Astrocyte (in vitro differentiated cells and primary cell): ENCODE results near the gene CXCL11. TPM values are rescaled to one million over a fixed set of nuclear protein-coding genes. Genes with fewer than 3 reads are reported as not detected.
A peak's percentile ranks its signal among the peaks of the same experiment; 100 is the strongest.

ENCODE experiments used
- DNase-seq: peaks from one replicate; pipeline ENCODE4 v3.0.0-alpha.2; 2010; ENCODE audit warnings: low read depth
- FAIRE-seq: peaks from 2 replicates; lab custom pipeline; 2011; peaks lifted over from hg19 to GRCh38; lab: Jason Lieb, UNC
- H2AFZ ChIP-seq: 2 replicates; pipeline ENCODE4 v1.6.0; 2012; ENCODE audit warnings: low read depth, low read length, inconsistent platforms
- H3K27ac ChIP-seq: 2 replicates; pipeline ENCODE4 v1.5.1; 2011; ENCODE audit warnings: low read depth, low read length, inconsistent platforms
- H3K27me3 ChIP-seq: 2 replicates; pipeline ENCODE4 v1.6.0; 2011; ENCODE audit warnings: low read length, inconsistent platforms; ENCODE audit not compliant: insufficient read depth
- H3K36me3 ChIP-seq: 2 replicates; pipeline ENCODE4 v1.5.1; 2011; ENCODE audit warnings: low read length, inconsistent platforms; ENCODE audit not compliant: insufficient read depth
- H3K4me1 ChIP-seq: 2 replicates; pipeline ENCODE4 v1.5.1; 2011; ENCODE audit warnings: low read length, inconsistent platforms; ENCODE audit not compliant: insufficient read depth
- H3K4me2 ChIP-seq: 2 replicates; pipeline ENCODE4 v1.6.0; 2012; ENCODE audit warnings: low read length, inconsistent platforms
- H3K4me3 ChIP-seq: 2 replicates; pipeline ENCODE4 v1.5.1; 2011; ENCODE audit warnings: low read depth, mild to moderate bottlenecking, low read length, inconsistent platforms; ENCODE audit not compliant: insufficient read depth
- H3K79me2 ChIP-seq: 2 replicates; pipeline ENCODE4 v1.6.0; 2012; ENCODE audit warnings: mild to moderate bottlenecking, low read length, inconsistent platforms; ENCODE audit not compliant: insufficient read depth
- H3K9ac ChIP-seq: 2 replicates; pipeline ENCODE4 v1.6.0; 2012; ENCODE audit warnings: mild to moderate bottlenecking, low read length, inconsistent platforms
- H3K9me3 ChIP-seq: 2 replicates; pipeline ENCODE4 v1.5.1; 2012; ENCODE audit warnings: low read depth, mild to moderate bottlenecking, low read length, inconsistent platforms; ENCODE audit not compliant: insufficient read depth
- H4K20me1 ChIP-seq: 2 replicates; pipeline ENCODE4 v1.6.0; 2012; ENCODE audit warnings: low read length, inconsistent platforms; ENCODE audit not compliant: insufficient read depth
- H3K27ac Mint-ChIP-seq: one replicate; pipeline ENCODE4 v1.8.0; 2021; ENCODE audit warnings: mild to moderate bottlenecking, mixed read lengths; ENCODE audit not compliant: unreplicated experiment
- H3K27me3 Mint-ChIP-seq: one replicate; pipeline ENCODE4 v1.8.0; 2021; ENCODE audit warnings: low read depth, mixed read lengths; ENCODE audit not compliant: unreplicated experiment
- H3K36me3 Mint-ChIP-seq: one replicate; pipeline ENCODE4 v1.8.0; 2021; ENCODE audit warnings: low read depth, mixed read lengths; ENCODE audit not compliant: unreplicated experiment
- H3K4me1 Mint-ChIP-seq: one replicate; pipeline ENCODE4 v1.8.0; 2021; ENCODE audit warnings: low read depth, mixed read lengths; ENCODE audit not compliant: unreplicated experiment
- H3K4me3 Mint-ChIP-seq: one replicate; pipeline ENCODE4 v1.8.0; 2021; ENCODE audit warnings: mild to moderate bottlenecking, moderate library complexity, mixed read lengths; ENCODE audit not compliant: unreplicated experiment
- H3K9me3 Mint-ChIP-seq: one replicate; pipeline ENCODE4 v1.8.0; 2021; ENCODE audit warnings: mild to moderate bottlenecking, mixed read lengths; ENCODE audit not compliant: unreplicated experiment
- EZH2 ChIP-seq: IDR thresholded peaks from 2 replicates; pipeline ENCODE4 v1.6.1; 2012; ENCODE audit warnings: mild to moderate bottlenecking, low read length, inconsistent platforms; ENCODE audit not compliant: insufficient read depth
- total RNA-seq: library from RNA; stranded (reverse); gene quantifications from 2 replicates; pipeline ENCODE4 v1.2.1, GENCODE V29; 2021
- TF ChIP-seq, protein P1 (sequence below): IDR thresholded peaks from 2 replicates; pipeline ENCODE4 v1.5.1; 2011; ENCODE audit warnings: low read depth, mild to moderate bottlenecking, inconsistent platforms, low read length, moderate library complexity; ENCODE audit not compliant: insufficient read depth

Gene CXCL11
- total RNA-seq, 1 donor from 2014 or later, result 5.8 TPM

GRCh38 chr4:76072760-76073159 is 36.9 kb upstream of the CXCL11 start:
- no peak overlapping the region for H2AFZ ChIP-seq
- no peak overlapping the region for H3K4me2 ChIP-seq
- no peaks in the 10 kb centered on the region for H3K4me1 ChIP-seq
- H3K36me3 Mint-ChIP-seq, result no peaks in the 10 kb centered on the region
- H4K20me1 ChIP-seq, result no peaks in the 10 kb centered on the region
- H3K27ac ChIP-seq, result no peak overlapping the region
- H3K27me3 ChIP-seq, result no peaks in the 10 kb centered on the region
- no peak for DNase-seq
- no peaks in the 10 kb centered on the region for H3K36me3 ChIP-seq
- TF ChIP-seq, protein P1, sequence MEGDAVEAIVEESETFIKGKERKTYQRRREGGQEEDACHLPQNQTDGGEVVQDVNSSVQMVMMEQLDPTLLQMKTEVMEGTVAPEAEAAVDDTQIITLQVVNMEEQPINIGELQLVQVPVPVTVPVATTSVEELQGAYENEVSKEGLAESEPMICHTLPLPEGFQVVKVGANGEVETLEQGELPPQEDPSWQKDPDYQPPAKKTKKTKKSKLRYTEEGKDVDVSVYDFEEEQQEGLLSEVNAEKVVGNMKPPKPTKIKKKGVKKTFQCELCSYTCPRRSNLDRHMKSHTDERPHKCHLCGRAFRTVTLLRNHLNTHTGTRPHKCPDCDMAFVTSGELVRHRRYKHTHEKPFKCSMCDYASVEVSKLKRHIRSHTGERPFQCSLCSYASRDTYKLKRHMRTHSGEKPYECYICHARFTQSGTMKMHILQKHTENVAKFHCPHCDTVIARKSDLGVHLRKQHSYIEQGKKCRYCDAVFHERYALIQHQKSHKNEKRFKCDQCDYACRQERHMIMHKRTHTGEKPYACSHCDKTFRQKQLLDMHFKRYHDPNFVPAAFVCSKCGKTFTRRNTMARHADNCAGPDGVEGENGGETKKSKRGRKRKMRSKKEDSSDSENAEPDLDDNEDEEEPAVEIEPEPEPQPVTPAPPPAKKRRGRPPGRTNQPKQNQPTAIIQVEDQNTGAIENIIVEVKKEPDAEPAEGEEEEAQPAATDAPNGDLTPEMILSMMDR, result no peak
- TF ChIP-seq EZH2, result no peak
- no peaks in the 10 kb centered on the region for H3K9me3 ChIP-seq
- H3K9me3 Mint-ChIP-seq, result no peaks in the 10 kb centered on the region
- no peak overlapping the region for H3K4me3 Mint-ChIP-seq
- no peaks in the 10 kb centered on the region for H3K4me1 Mint-ChIP-seq
- no peak overlapping the region for H3K9ac ChIP-seq
- no peak overlapping the region for H3K4me3 ChIP-seq
- no peaks in the 10 kb centered on the region for H3K27me3 Mint-ChIP-seq
- H3K27ac Mint-ChIP-seq, result no peak overlapping the region
- no peak for FAIRE-seq
- no peaks in the 10 kb centered on the region for H3K79me2 ChIP-seq

DNA sequence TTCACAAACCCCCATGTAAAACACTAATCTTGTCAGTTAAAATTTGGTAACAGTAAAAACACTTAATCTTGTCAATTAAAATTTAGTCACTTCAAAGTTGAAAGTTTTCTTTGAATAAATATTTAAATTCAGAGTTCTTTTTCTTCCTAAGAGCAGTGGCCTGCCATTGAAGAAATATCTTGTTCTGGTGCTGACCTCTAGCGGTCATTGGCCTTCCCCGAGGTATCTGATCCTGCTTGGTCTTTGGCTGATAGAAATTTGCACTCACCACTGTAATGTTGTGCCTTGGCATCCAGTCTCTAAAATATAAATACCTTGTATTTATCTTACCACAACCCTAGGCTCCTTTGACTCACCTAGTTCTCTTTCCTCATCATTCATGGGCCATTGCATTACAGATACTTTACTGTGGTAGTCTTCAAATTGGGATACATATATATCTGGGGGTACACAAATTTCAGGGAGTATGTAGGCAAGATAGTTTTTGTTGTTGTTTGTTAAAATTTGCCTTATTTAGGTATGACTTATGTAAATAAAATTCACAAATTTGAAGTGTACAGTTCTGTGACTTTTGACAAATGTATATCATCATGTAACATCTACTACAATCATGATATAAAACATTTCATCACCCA is 31.9 kb upstream of the CXCL11 start:
- no peak for FAIRE-seq
- no peak overlapping the region for H3K4me2 ChIP-seq
- H3K36me3 ChIP-seq, result no peaks in the 10 kb centered on the region
- TF ChIP-seq, protein P1, result peak; percentile 90
- TF ChIP-seq EZH2, result no peak
- no peak overlapping the region for H3K9ac ChIP-seq
- no peaks in the 10 kb centered on the region for H4K20me1 ChIP-seq
- no peaks in the 10 kb centered on the region for H3K9me3 ChIP-seq
- DNase-seq, result peak; percentile 42
- Mint-ChIP-seq H3K36me3 (no peaks in the 10 kb centered on the region), H3K27ac (no peak overlapping the region), H3K9me3 (no peaks in the 10 kb centered on the region), H3K4me1 (no peaks in the 10 kb centered on the region), H3K4me3 (no peak overlapping the region), H3K27me3 (no peaks in the 10 kb centered on the region)
- no peak overlapping the region for H3K27ac ChIP-seq
- no peak overlapping the region for H2AFZ ChIP-seq
- no peaks in the 10 kb centered on the region for H3K79me2 ChIP-seq
- H3K27me3 ChIP-seq, result no peaks in the 10 kb centered on the region
- H3K4me3 ChIP-seq, result no peak overlapping the region
- H3K4me1 ChIP-seq, result no peaks in the 10 kb centered on the region

- Histone ChIP-seq H4K20me1 (no peaks in the 10 kb centered on the region), H2AFZ (no peak overlapping the region), H3K36me3 (no peaks in the 10 kb centered on the region), H3K4me1 (no peaks in the 10 kb centered on the region), H3K4me2 (no peak overlapping the region), H3K9me3 (no peaks in the 10 kb centered on the region), H3K79me2 (no peaks in the 10 kb centered on the region), H3K4me3 (no peak overlapping the region), H3K27me3 (peaks cover under 1% of the 10 kb centered on the region), H3K27ac (no peak overlapping the region), H3K9ac (no peak overlapping the region)
- FAIRE-seq (no peak), DNase-seq (no peak)
- Mint-ChIP-seq H3K4me1 (no peaks in the 10 kb centered on the region), H3K9me3 (no peaks in the 10 kb centered on the region), H3K36me3 (no peaks in the 10 kb centered on the region), H3K27me3 (no peaks in the 10 kb centered on the region), H3K4me3 (no peak overlapping the region), H3K27ac (no peak overlapping the region)
- no peak for TF ChIP-seq EZH2
- TF ChIP-seq, protein P1, result no peak
These were observed 30.7 kb upstream of the CXCL11 start for GRCh38 chr4:76066546-76066945.
